Measurements from ENCODE around the gene NUTM2G.
"Not testable (repeated sequence)": the region's sequence is repeated elsewhere in the genome, so short reads cannot be mapped to it uniquely, and the experiment has no call there.

The NUTM2G gene, protein sequence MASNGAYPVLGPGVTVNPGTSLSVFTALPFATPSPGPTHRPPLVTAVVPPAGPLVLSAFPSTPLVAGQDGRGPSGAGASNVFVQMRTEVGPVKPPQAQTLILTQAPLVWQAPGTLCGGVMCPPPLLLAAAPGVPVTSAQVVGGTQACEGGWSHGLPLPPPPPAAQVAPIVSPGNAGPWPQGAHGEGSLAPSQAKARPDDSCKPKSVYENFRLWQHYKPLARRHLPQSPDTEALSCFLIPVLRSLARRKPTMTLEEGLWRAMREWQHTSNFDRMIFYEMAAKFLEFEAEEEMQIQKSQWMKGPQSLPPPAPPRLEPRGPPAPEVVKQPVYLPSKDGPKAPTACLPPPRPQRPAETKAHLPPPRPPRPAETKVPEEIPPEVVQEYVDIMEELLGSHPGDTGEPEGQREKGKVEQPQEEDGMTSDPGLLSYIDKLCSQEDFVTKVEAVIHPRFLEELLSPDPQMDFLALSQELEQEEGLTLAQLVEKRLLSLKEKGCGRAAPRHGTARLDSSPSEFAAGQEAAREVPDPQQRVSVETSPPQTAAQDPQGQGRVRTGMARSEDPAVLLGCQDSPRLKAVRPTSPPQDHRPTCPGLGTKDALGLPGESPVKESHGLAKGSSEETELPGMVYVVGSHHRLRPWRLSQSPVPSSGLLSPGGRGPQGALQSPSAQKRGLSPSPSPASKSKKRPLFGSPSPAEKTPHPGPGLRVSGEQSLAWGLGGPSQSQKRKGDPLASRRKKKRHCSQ

GRCh38 chr9:96928543-96928942, at the start of gene NUTM2G:
Gene NUTM2G (plus strand): TSS chr9:96928843. CDS start chr9:96929025, 182 bp downstream.
- not testable (repeated sequence) for DNase-seq (ENCODE audit: low spot score)

- DNase-seq (ENCODE audit: low spot score), result no peak
Measured at GRCh38 chr9:96883922-96884321, 44.7 kb upstream of the NUTM2G start.

DNA sequence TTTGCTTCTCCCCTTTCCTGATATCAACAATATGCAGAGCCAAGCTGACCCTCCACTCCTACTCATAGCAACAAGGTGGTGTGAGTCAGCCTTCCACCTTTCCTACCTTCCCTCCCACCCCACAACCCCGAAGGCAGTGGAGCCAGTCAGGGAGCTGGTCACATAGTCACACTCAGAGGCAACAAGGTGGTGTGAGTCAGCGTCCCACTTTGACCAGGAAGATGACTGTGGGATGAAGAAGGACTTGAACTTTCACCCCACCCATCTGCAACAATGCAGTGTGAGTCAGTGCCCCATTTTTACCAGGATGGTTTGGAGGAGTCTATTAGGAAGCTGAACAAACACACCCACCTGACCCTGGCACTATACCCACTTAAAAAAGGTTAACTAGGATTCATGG, 44.2 kb upstream of the NUTM2G start:
- DNase-seq (ENCODE audit: low spot score), result no peak

DNA sequence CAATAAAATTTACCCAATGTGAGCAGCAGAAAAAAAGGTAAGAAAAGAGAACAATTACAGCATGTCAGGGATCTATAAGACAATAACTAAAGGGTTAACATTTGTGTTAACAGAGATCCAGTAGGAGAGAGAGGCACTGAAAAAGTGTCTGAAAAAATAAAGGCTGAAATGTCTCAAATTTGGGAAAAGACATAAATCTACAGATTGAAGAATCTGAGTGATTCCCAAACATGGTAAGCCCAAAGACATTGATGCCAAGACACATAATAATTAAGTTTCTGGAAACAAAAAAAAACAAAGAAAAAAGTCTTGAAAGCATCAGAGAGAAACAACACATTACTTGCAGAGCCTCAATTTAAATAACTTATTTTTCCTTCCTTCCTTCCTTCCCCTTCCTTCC, 43.2 kb upstream of the NUTM2G start:
- DNase-seq (ENCODE audit: low spot score), result no peak

DNA sequence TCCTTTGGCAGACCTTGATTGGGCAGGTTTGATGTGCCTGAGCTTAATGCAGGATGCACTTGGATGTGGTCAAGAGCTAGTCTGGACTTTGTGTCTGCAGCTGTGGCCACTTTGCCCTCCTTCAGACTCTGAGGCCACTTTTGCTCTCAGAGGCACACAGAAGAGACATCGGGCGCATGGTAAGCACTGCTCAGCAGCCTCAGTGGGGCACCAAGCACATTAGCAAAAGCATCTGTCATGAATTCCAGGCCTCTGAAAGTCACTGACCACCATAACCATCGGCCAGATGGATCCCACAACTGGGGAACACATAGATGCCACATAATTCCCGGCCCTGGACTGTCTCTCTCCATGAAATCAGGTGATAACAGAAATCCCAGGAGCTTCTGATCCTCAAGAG, 40.1 kb upstream of the NUTM2G start:
- no peak for DNase-seq (ENCODE audit: low spot score)

GRCh38 chr9:96892131-96892530, 36.5 kb upstream of the NUTM2G start:
- DNase-seq (ENCODE audit: low spot score), result no peak

DNA sequence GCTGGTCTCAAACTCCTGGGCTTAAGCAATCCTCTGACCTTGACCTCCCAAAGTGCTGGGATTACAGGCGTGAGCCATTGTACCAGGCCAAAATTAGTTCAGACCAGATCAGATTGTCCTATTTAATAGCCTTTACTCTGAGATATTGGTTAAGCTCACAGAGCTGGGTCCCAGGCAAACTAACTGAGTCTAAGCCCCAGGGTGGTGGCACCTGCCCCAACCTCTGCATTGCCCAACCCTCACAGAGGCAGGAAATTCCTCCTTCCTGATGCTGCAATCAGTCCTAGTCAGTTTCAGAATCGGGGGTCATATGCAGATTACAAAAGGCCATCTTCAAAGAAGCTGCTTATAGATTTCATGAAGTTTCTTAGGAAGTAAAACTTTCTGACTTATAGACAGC, 28.6 kb upstream of the NUTM2G start:
- not testable (repeated sequence) for DNase-seq (ENCODE audit: low spot score)

- DNase-seq (ENCODE audit: low spot score), result not testable (repeated sequence)
Measured at GRCh38 chr9:96904947-96905722, 23.5 kb upstream of the NUTM2G start.

GRCh38 chr9:96908479-96908878, 20.2 kb upstream of the NUTM2G start:
- DNase-seq (ENCODE audit: low spot score), result not testable (repeated sequence)

GRCh38 chr9:96915539-96915938, 13.1 kb upstream of the NUTM2G start:
- DNase-seq (ENCODE audit: low spot score), result not testable (repeated sequence)

DNA sequence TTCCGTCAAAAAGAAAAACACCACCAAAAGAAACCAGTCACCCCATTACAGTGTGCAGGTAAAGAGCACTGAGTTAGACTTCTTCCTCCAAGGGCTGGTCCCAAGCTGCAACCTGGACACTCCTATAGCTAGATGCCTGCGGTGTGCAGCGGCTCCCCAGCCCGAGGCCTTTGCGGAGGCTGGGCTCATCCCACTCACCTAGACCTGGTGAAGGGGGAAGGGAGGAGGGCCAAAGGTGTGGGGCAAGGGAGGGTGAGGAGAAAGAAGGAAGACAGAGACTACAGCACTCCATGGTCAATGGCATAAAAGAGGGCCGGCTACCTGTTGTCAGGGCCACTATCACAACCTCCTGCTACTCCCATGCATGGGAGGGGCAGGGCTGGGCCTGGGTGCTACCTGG, 12.1 kb upstream of the NUTM2G start:
- not testable (repeated sequence) for DNase-seq (ENCODE audit: low spot score)

DNA sequence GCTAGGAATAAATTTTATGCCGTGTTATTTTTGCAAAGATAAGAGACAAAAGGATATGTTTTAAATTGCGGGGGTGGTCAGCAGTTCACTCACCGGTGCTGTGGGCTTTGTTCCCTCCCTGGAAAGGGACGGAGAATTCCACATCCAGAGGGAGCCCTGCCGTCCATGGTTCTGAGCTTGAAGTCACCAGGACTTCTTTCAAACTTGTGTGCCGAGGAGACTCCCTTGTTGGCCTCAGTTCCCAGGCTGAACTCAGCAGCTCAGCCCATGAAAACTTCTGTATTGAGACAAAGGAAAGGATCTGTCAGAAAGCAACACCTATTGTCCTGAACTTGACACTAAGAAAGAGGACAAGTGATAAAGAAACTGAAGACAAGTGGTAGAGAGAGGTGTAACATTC, 10.1 kb upstream of the NUTM2G start:
- DNase-seq (ENCODE audit: low spot score), result not testable (repeated sequence)

- DNase-seq (ENCODE audit: low spot score), result not testable (repeated sequence)
Measured at GRCh38 chr9:96920803-96921202, 7.8 kb upstream of the NUTM2G start.

DNA sequence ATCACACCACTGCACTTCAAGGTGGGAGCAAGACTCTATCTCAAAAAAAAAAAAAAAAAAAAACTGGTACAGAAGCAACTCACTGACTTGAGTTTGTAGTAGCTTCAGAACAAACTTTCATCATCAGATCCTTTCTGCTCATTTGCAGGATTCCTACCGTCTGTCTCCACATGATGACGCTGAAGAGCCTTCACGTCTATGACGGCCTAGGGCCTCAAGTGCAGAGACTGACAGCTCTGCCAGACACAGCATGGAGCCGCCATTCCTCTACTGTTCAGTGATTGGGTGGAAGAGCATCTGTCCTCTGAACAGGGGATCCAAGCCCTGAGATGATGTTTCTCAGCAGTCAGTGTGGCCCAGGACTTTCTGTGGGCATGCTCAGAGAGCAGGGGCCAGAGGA, 3.1 kb upstream of the NUTM2G start:
- not testable (repeated sequence) for DNase-seq (ENCODE audit: low spot score)

DNA sequence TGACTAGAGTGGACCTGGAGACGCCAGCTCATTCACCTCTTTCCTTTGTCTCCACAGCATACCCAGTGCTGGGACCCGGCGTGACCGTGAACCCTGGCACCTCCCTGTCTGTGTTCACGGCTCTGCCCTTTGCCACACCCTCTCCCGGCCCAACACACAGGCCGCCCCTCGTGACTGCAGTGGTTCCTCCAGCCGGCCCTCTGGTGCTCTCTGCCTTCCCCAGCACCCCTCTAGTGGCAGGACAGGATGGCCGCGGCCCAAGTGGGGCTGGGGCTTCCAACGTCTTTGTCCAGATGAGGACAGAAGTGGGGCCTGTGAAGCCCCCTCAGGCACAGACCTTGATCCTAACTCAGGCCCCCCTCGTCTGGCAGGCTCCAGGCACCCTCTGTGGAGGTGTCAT, 3.0 kb downstream of the NUTM2G start:
- not testable (repeated sequence) for DNase-seq (ENCODE audit: low spot score)

- not testable (repeated sequence) for DNase-seq (ENCODE audit: low spot score)
Measured at GRCh38 chr9:96934097-96934496, 5.5 kb downstream of the NUTM2G start.

GRCh38 chr9:96934706-96935105, 6.1 kb downstream of the NUTM2G start:
- DNase-seq (ENCODE audit: low spot score), result not testable (repeated sequence)

GRCh38 chr9:96935401-96935800, 6.8 kb downstream of the NUTM2G start:
- not testable (repeated sequence) for DNase-seq (ENCODE audit: low spot score)

- DNase-seq (ENCODE audit: low spot score), result not testable (repeated sequence)
Measured at GRCh38 chr9:96937442-96937841, 8.8 kb downstream of the NUTM2G start.

- not testable (repeated sequence) for DNase-seq (ENCODE audit: low spot score)
Measured at GRCh38 chr9:96938957-96939665, 10.5 kb downstream of the NUTM2G start.

DNA sequence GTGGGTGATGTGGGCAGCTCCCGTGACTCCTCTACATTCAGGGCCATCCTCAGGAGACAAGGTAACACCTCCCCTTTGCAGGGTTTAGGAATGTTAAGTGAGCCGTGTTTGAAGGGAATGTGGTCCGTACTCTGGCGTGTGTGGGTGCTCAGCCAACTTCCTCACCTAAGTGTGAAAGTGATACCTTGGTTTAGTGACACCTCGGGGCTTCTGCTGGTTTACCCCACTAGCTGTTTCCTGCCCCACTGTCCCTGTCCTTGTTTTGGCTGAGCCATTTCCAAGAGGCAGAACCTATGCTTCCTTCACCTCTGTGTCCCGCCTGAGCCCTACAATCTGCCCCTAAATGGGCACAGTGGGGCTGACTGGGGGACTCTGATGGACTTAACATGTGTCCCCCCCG, 12.3 kb downstream of the NUTM2G start:
- DNase-seq (ENCODE audit: low spot score), result not testable (repeated sequence)

GRCh38 chr9:96941628-96942027, 13.0 kb downstream of the NUTM2G start:
- DNase-seq (ENCODE audit: low spot score), result not testable (repeated sequence)
